SU-DHL-6 (cell line): ENCODE data around the gene ZNF219.
"Not testable (repeated sequence)": the region's sequence is repeated elsewhere in the genome, so short reads cannot be mapped to it uniquely, and the experiment has no call there.

Experiments
- H2AFZ ChIP-seq: fragments of 200-600 bp; sonication (generic); 2 replicates; pipeline ENCODE4 v1.6.1; 2014; ENCODE audit warnings: low read depth, mild to moderate bottlenecking, moderate library complexity, mixed read lengths, antibody characterized with exemption, low read length; ENCODE audit not compliant: severe bottlenecking
- H3F3A ChIP-seq: fragments of 200-600 bp; shearing (Covaris generic); 2 replicates; pipeline ENCODE4 v1.6.0; 2016; ENCODE audit warnings: antibody characterized with exemption, mild to moderate bottlenecking; ENCODE audit not compliant: insufficient read depth
- H3K27ac ChIP-seq: fragments of 200-600 bp; sonication (generic); 2 replicates; pipeline ENCODE4 v1.5.1; 2016; ENCODE audit warnings: low read depth, mild to moderate bottlenecking, low read length, moderate library complexity, mixed read lengths
- H3K27me3 ChIP-seq: fragments of 200-600 bp; sonication (generic), shearing (Covaris generic); 2 replicates; pipeline ENCODE4 v1.6.0; 2014; ENCODE audit warnings: mild to moderate bottlenecking, low read length
- H3K36me3 ChIP-seq: fragments of 200-600 bp; sonication (generic); 2 replicates; pipeline ENCODE4 v1.6.1; 2014; ENCODE audit warnings: mild to moderate bottlenecking, low read length, mixed read lengths
- H3K4me2 ChIP-seq: fragments of 300-600, 200-600 bp; shearing (Covaris generic), sonication (generic); 2 replicates; pipeline ENCODE4 v1.6.0; 2014; ENCODE audit warnings: low read length, low read depth, mild to moderate bottlenecking; ENCODE audit not compliant: poor library complexity, severe bottlenecking
- H3K4me3 ChIP-seq: fragments of 200-600 bp; sonication (generic); 2 replicates; pipeline ENCODE4 v1.5.1; 2014; ENCODE audit warnings: antibody characterized with exemption, low read length, mild to moderate bottlenecking, mixed read lengths; ENCODE audit not compliant: insufficient read depth, poor library complexity, severe bottlenecking
- H3K79me2 ChIP-seq: fragments of 200-600 bp; sonication (generic); 2 replicates; pipeline ENCODE4 v1.6.1; 2014; ENCODE audit warnings: mild to moderate bottlenecking, low read length, moderate library complexity; ENCODE audit not compliant: insufficient read depth
- H3K9ac ChIP-seq: fragments of 200-600 bp; sonication (generic); 2 replicates; pipeline ENCODE4 v1.7.0; 2014; ENCODE audit warnings: mild to moderate bottlenecking, low read length
- H3K9me2 ChIP-seq: fragments of 200-600 bp; sonication (generic); replicated peaks from 2 replicates; pipeline ENCODE4 v1.6.1; 2014; ENCODE audit warnings: low read length; ENCODE audit not compliant: insufficient read depth
- H3K9me3 ChIP-seq: fragments of 200-600 bp; sonication (generic); 2 replicates; pipeline ENCODE4 v1.6.1; 2014; ENCODE audit warnings: low read length, mixed read lengths; ENCODE audit not compliant: insufficient read depth
- H4K20me1 ChIP-seq: fragments of 200-600 bp; sonication (generic); 2 replicates; pipeline ENCODE4 v1.6.1; 2014; ENCODE audit warnings: low read depth, mild to moderate bottlenecking, antibody characterized with exemption, low read length, moderate library complexity, mixed read lengths
- EZH2phosphoT487 ChIP-seq: fragments of 200-600 bp; sonication (generic), shearing (Covaris generic); conservative IDR thresholded peaks from 2 replicates; pipeline ENCODE4 v1.6.1; 2018; ENCODE audit warnings: mild to moderate bottlenecking, antibody characterized with exemption, low read length, moderate library complexity, mixed read lengths
- TF ChIP-seq, protein P1 (sequence below): fragments of 200-600 bp; sonication (generic); IDR thresholded peaks from one replicate; pipeline ENCODE4 v1.5.1; 2017; ENCODE audit warnings: antibody characterized with exemption, mild to moderate bottlenecking, low read length, moderate library complexity; ENCODE audit not compliant: insufficient read depth, poor library complexity, severe bottlenecking

Gene ZNF219

DNA sequence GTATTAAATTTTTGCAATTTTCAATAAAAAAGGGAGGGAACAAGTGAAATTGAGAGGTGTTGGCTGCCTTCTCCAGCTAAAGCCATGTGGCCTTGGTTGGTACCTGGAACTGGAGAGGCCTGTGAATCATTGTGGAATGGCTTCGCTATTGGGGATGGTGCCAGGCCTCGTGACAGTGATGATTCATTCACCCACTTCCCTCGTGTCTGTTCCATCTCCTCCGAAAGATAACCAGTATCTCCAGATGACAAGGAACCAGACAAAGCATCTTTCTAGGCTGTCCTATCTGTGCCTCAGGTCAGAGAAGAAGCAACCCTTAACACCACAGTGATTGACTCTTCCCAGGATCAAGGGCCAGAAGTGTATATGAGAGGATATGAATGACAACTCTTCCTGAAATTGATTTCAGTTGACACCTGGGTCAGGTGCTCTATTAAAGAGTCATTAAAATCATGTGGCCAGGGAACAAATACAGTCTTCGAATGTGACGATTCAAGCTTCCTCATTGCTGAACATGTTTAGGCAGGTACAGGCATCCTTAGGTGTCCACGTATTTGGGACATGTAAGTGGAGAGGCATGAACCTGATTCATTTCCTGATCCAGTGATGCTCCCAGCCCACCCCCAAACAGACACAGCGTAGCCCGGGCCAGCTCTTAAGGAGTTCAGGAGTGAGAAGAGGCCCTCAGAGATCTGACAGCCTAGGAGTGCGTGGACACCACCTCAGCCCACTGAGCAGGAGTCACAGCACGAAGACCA is 56.6 kb downstream of the ZNF219 start, which contains the start of gene RNASE7:
Gene RNASE7 (plus strand): TSS at position 687 of the 758 bp plus-strand sequence. CDS start 631 bp downstream, outside the sequence.
- Histone ChIP-seq H3F3A (no peaks in the 10 kb centered on the region), H3K9ac (no peak within 1 kb of the TSS), H4K20me1 (no peaks in the 10 kb centered on the region), H3K9me2 (no peaks in the 10 kb centered on the region), H3K4me3 (no peak within 1 kb of the TSS), H3K36me3 (no peaks in the 10 kb centered on the region), H3K27me3 (no peaks in the 10 kb centered on the region), H3K79me2 (no peaks in the 10 kb centered on the region), H3K4me2 (no peak within 1 kb of the TSS), H3K9me3 (no peaks in the 10 kb centered on the region), H2AFZ (no peak within 1 kb of the TSS), H3K27ac (no peak within 1 kb of the TSS)
- TF ChIP-seq, protein P1, sequence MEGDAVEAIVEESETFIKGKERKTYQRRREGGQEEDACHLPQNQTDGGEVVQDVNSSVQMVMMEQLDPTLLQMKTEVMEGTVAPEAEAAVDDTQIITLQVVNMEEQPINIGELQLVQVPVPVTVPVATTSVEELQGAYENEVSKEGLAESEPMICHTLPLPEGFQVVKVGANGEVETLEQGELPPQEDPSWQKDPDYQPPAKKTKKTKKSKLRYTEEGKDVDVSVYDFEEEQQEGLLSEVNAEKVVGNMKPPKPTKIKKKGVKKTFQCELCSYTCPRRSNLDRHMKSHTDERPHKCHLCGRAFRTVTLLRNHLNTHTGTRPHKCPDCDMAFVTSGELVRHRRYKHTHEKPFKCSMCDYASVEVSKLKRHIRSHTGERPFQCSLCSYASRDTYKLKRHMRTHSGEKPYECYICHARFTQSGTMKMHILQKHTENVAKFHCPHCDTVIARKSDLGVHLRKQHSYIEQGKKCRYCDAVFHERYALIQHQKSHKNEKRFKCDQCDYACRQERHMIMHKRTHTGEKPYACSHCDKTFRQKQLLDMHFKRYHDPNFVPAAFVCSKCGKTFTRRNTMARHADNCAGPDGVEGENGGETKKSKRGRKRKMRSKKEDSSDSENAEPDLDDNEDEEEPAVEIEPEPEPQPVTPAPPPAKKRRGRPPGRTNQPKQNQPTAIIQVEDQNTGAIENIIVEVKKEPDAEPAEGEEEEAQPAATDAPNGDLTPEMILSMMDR: no peak
- TF ChIP-seq EZH2phosphoT487: no peak

GRCh38 chr14:21040941-21041340 is 57.5 kb downstream of the ZNF219 start:
- H3K9me3 ChIP-seq, H3K4me2 ChIP-seq, H3K27ac ChIP-seq, H3K36me3 ChIP-seq, H3K4me3 ChIP-seq, H3K9ac ChIP-seq, H3K9me2 ChIP-seq, H4K20me1 ChIP-seq, H2AFZ ChIP-seq, H3K27me3 ChIP-seq, H3K79me2 ChIP-seq, H3F3A ChIP-seq: not testable (repeated sequence)

- Histone ChIP-seq H3K27ac (no peak overlapping the region), H3K9me3 (no peaks in the 10 kb centered on the region), H3F3A (no peaks in the 10 kb centered on the region), H3K9ac (no peak overlapping the region), H3K4me3 (no peak overlapping the region), H3K79me2 (no peaks in the 10 kb centered on the region), H4K20me1 (no peaks in the 10 kb centered on the region), H3K36me3 (no peaks in the 10 kb centered on the region), H3K4me2 (no peak overlapping the region), H2AFZ (no peak overlapping the region), H3K9me2 (no peaks in the 10 kb centered on the region), H3K27me3 (no peaks in the 10 kb centered on the region)
- no peak for TF ChIP-seq EZH2phosphoT487
- TF ChIP-seq, protein P1: peak; percentile 6
These were observed 58.0 kb downstream of the ZNF219 start for GRCh38 chr14:21040370-21040925.
